K562 (cell line): ENCODE results near the gene MDM1. TPM values are rescaled to one million over a fixed set of nuclear protein-coding genes. Genes with fewer than 3 reads are reported as not detected.

ENCODE experiments used
- CEBPZ ChIP-seq: fragments of 150-350 bp; IDR thresholded peaks from 2 replicates; pipeline ENCODE4 v1.6.1; 2014; ENCODE audit warnings: low read depth, mild to moderate bottlenecking, low read length, borderline replicate concordance
- PRDM10 ChIP-seq: fragments of 450-650 bp; IDR thresholded peaks from 2 replicates; pipeline ENCODE4 v1.6.1; 2018; ENCODE audit not compliant: partially characterized antibody
- polyA plus RNA-seq, 8 experiments: library from polyadenylated mRNA; depleted of rRNA in 4 of 8; stranded (reverse) in 5 of 8; unstranded in 3 of 8; fragments of >200 nt; fragmentation: Nextera tagmentation in 2 of 8; fragmentation: Illumina TruSeq in 1 of 8; extraction: Ambion mirVana in 2 of 8; extraction: Trizol in 1 of 8; gene quantifications; 2 replicates each; pipeline versions ENCODE4 v1.2.1 to v1.2.3, GENCODE V29; 2011 to 2014; ENCODE audit warnings: inconsistent platforms in 1 of 8, missing spikeins in 1 of 8
- total RNA-seq, 7 experiments: library from RNA; depleted of rRNA in 6 of 7; stranded (reverse); fragments of >200 nt in 6 of 7; fragmentation: Illumina TruSeq in 2 of 7; extraction: Trizol in 2 of 7; gene quantifications; 2 replicates each; pipeline versions ENCODE4 v1.2.1 to v1.2.3, GENCODE V29; 2011 to 2021; ENCODE audit warnings: low replicate concordance in 1 of 7

The MDM1 gene
- total and polyA plus RNA-seq, 9 of the 15 experiments (the other 6 are each of a cell fraction or from before 2014, with no cell fraction given) = 7.5 to 16.8 (median 13.1) TPM

GRCh38 chr12:68321140-68321539, 11.0 kb downstream of the MDM1 start (continued):
- TF ChIP-seq PRDM10 (no peak), CEBPZ (no peak)
- TF ChIP-seq, all 486 proteins: peak for 0
